AG09309 (cell line): ENCODE results near the gene PLAC1.

Experiments
- DNase-seq: peaks from one replicate; pipeline ENCODE4 v3.0.0-alpha.2; 2010; ENCODE audit warnings: low read depth
- H3K4me3 ChIP-seq: 2 replicates; pipeline ENCODE4 v1.5.1; 2011; ENCODE audit warnings: mild to moderate bottlenecking, low read depth, low read length, moderate library complexity; ENCODE audit not compliant: control insufficient read depth
- CTCF ChIP-seq: IDR thresholded peaks from 2 replicates; pipeline ENCODE4 v1.5.1; 2011; ENCODE audit warnings: mild to moderate bottlenecking, low read depth, low read length, inconsistent platforms; ENCODE audit not compliant: insufficient read depth, control insufficient read depth; ENCODE audit errors: missing control alignments

The PLAC1 gene

GRCh38 chrX:134568285-134569016, 89.8 kb downstream of the PLAC1 start:
- TF ChIP-seq CTCF = no peak
- no peak overlapping the region for H3K4me3 ChIP-seq
- no peak for DNase-seq

GRCh38 chrX:134566506-134566905, 91.8 kb downstream of the PLAC1 start:
- H3K4me3 ChIP-seq = no peak overlapping the region
- TF ChIP-seq CTCF = no peak
- DNase-seq = no peak

GRCh38 chrX:134562002-134562401, 96.3 kb downstream of the PLAC1 start:
- TF ChIP-seq CTCF = no peak
- no peak overlapping the region for H3K4me3 ChIP-seq
- DNase-seq = no peak

GRCh38 chrX:134558133-134558532, 100.1 kb downstream of the PLAC1 start:
- DNase-seq = no peak
- H3K4me3 ChIP-seq = no peak overlapping the region
- TF ChIP-seq CTCF = no peak

- TF ChIP-seq CTCF = no peak
- DNase-seq = no peak
- no peak overlapping the region for H3K4me3 ChIP-seq
Measured at GRCh38 chrX:134554291-134554690, 104.0 kb downstream of the PLAC1 start.

GRCh38 chrX:134552351-134552750, 105.9 kb downstream of the PLAC1 start:
- H3K4me3 ChIP-seq = no peak overlapping the region
- DNase-seq = no peak
- TF ChIP-seq CTCF = no peak
